NT2/D1 (cell line): ENCODE results near the gene RTRAF.

Experiments
- YY1 ChIP-seq: IDR thresholded peaks from 2 replicates; pipeline ENCODE4 v1.6.1; 2011; ENCODE audit not compliant: insufficient read length, insufficient read depth
- ZNF274 ChIP-seq: IDR thresholded peaks from 2 replicates; pipeline ENCODE4 v1.6.1; 2011; ENCODE audit warnings: mild to moderate bottlenecking, low read depth, low read length

DNA sequence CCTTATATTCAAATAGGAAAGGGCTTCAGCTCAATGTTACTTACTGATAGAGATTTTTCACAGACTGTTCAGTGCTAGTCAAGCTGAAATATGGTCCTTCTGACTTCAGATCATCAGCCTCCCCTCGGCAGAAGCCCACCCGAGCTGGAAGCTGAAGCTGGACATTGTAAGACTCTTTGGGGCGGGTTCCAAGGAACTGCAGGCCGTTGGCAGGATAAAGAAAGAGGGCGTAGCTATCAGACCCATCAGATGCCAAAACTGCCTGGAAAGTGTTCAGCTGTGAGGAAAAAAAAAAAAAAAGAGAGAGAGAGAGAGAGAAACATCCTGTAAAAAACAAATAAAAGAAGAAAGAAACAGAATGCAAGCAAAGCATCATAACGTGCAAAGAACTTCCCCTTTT is 70.7 kb downstream of the RTRAF start:
- TF ChIP-seq YY1, result no peak
- no peak for TF ChIP-seq ZNF274
